ENCODE results near the gene MPP4. TPM values are rescaled to one million over a fixed set of nuclear protein-coding genes. Genes with fewer than 3 reads are reported as not detected.

MPP4 gene
- total and polyA plus RNA-seq, 4 donors = 0.02 to 0.25 (median 0.07) TPM; not detected in 1

DNA sequence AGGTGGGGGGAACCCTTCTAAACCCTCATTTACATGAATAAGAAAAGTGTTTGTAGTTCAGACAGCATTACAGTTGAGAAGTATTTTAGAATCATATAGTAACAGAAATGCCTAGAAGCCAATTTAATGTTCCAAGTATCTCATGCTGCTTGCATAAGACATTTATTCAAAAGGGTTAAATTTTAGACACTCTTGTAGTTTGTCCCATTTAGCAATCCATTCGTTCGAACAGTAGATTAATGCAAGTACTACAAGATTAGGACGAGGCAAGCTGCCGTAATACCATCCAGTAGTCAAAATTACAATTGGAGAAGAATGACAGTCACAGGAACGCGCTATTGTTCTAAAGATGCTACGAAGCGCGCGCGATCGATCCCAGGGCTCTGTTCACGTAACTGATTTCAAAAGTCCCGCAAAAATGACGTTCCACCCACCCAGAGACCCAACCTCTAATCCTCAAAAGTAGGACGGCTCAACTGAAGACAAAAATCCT, 56.3 kb downstream of the MPP4 start:
- peak; percentile 17 for TF ChIP-seq YY1 (IDR thresholded peaks at IDR 0.05)
- TF ChIP-seq FOXA2 (IDR thresholded peaks at IDR 0.05) = no peak
- DNase-seq (ENCODE audit: low spot score) = no peak
- Histone ChIP-seq H3K9ac (ENCODE audit: low read depth in 1 of 2, low read length in 2 of 2) (peak overlapping the region; percentile 83 to 88), H3K4me1 (ENCODE audit: control insufficient read depth in 4 of 4, insufficient read depth in 4 of 4, low read length in 3 of 4) (peaks cover 2 to 9% (median 6%) of the 10 kb centered on the region in 4 donors), H3K9me3 (ENCODE audit: control insufficient read depth in 4 of 4, low read length in 3 of 4) (no peaks in the 10 kb centered on the region), H3K27me3 (ENCODE audit: control insufficient read depth in 4 of 4, insufficient read depth in 4 of 4, low read length in 3 of 4) (no peaks in the 10 kb centered on the region), H3K4me3 (ENCODE audit: low read depth in 1 of 3, low read length in 3 of 3) (peak overlapping the region; percentile 89 to 99 (median 98)), H3K27ac (ENCODE audit: low read depth in 1 of 2, low read length in 2 of 2) (peak overlapping the region; percentile 73 to 78), H3K36me3 (ENCODE audit: control insufficient read depth in 4 of 4, insufficient read depth in 3 of 4, low read depth in 1 of 4, low read length in 3 of 4) (peaks cover 0 to 1% (median 0%) of the 10 kb centered on the region in 4 donors)
- under 1% methylated on average over 16 of the region's 16 CpGs for WGBS

DNA sequence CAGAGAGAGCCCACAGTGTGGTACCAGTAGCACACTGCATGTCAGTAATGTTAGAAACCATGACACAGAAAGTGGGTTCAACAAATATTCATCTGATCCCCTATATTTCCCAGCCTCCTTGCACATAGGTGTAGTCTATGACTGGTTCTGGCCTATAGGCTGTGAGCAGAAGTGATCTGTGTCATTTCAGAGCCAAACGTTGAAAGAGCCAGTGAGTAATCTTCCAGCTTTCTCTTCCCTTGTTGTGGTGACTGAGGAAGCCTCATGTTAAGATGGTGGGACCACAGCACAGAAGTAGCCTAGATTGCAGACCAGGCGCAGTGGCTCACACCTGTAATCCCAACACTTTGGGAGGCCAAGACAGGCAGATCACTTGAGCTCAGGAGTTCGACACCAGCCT, 59.2 kb downstream of the MPP4 start:
- Histone ChIP-seq H3K36me3 (ENCODE audit: control insufficient read depth in 4 of 4, insufficient read depth in 3 of 4, low read depth in 1 of 4, low read length in 3 of 4) (peaks cover 0 to 1% (median 0%) of the 10 kb centered on the region in 4 donors), H3K27ac (ENCODE audit: low read depth in 1 of 2, low read length in 2 of 2) (no peak overlapping the region), H3K4me3 (ENCODE audit: low read depth in 1 of 3, low read length in 3 of 3) (no peak overlapping the region), H3K4me1 (ENCODE audit: control insufficient read depth in 4 of 4, insufficient read depth in 4 of 4, low read length in 3 of 4) (peaks cover 2 to 9% (median 6%) of the 10 kb centered on the region in 4 donors), H3K9ac (ENCODE audit: low read depth in 1 of 2, low read length in 2 of 2) (no peak overlapping the region), H3K27me3 (ENCODE audit: control insufficient read depth in 4 of 4, insufficient read depth in 4 of 4, low read length in 3 of 4) (no peaks in the 10 kb centered on the region), H3K9me3 (ENCODE audit: control insufficient read depth in 4 of 4, low read length in 3 of 4) (no peaks in the 10 kb centered on the region)
- TF ChIP-seq RAD21 (IDR thresholded peaks at IDR 0.05) (no peak), HNF4G (IDR thresholded peaks at IDR 0.05) (no peak), TAF1 (conservative IDR thresholded peaks at IDR 0.05) (no peak), EGR1 (IDR thresholded peaks at IDR 0.05; ENCODE audit: low read depth in 2 of 2) (no peak), JUND (IDR thresholded peaks at IDR 0.05) (no peak), NR2F2 (IDR thresholded peaks at IDR 0.05) (no peak), FOXA1 (IDR thresholded peaks at IDR 0.05) (no peak), RXRA (IDR thresholded peaks at IDR 0.05) (no peak), SP1 (IDR thresholded peaks at IDR 0.05) (no peak), YY1 (IDR thresholded peaks at IDR 0.05) (no peak), GABPA (IDR thresholded peaks at IDR 0.05 in 1 of 2, conservative IDR thresholded peaks at IDR 0.05 in 1 of 2) (no peak), HNF4A (conservative IDR thresholded peaks at IDR 0.05) (no peak), FOXA2 (IDR thresholded peaks at IDR 0.05) (no peak)
- TF ChIP-seq, protein P1, sequence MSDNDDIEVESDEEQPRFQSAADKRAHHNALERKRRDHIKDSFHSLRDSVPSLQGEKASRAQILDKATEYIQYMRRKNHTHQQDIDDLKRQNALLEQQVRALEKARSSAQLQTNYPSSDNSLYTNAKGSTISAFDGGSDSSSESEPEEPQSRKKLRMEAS (IDR thresholded peaks at IDR 0.05) = no peak
- TF ChIP-seq, protein P2, sequence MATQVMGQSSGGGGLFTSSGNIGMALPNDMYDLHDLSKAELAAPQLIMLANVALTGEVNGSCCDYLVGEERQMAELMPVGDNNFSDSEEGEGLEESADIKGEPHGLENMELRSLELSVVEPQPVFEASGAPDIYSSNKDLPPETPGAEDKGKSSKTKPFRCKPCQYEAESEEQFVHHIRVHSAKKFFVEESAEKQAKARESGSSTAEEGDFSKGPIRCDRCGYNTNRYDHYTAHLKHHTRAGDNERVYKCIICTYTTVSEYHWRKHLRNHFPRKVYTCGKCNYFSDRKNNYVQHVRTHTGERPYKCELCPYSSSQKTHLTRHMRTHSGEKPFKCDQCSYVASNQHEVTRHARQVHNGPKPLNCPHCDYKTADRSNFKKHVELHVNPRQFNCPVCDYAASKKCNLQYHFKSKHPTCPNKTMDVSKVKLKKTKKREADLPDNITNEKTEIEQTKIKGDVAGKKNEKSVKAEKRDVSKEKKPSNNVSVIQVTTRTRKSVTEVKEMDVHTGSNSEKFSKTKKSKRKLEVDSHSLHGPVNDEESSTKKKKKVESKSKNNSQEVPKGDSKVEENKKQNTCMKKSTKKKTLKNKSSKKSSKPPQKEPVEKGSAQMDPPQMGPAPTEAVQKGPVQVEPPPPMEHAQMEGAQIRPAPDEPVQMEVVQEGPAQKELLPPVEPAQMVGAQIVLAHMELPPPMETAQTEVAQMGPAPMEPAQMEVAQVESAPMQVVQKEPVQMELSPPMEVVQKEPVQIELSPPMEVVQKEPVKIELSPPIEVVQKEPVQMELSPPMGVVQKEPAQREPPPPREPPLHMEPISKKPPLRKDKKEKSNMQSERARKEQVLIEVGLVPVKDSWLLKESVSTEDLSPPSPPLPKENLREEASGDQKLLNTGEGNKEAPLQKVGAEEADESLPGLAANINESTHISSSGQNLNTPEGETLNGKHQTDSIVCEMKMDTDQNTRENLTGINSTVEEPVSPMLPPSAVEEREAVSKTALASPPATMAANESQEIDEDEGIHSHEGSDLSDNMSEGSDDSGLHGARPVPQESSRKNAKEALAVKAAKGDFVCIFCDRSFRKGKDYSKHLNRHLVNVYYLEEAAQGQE (IDR thresholded peaks at IDR 0.05) = no peak
- TF ChIP-seq, protein P3, sequence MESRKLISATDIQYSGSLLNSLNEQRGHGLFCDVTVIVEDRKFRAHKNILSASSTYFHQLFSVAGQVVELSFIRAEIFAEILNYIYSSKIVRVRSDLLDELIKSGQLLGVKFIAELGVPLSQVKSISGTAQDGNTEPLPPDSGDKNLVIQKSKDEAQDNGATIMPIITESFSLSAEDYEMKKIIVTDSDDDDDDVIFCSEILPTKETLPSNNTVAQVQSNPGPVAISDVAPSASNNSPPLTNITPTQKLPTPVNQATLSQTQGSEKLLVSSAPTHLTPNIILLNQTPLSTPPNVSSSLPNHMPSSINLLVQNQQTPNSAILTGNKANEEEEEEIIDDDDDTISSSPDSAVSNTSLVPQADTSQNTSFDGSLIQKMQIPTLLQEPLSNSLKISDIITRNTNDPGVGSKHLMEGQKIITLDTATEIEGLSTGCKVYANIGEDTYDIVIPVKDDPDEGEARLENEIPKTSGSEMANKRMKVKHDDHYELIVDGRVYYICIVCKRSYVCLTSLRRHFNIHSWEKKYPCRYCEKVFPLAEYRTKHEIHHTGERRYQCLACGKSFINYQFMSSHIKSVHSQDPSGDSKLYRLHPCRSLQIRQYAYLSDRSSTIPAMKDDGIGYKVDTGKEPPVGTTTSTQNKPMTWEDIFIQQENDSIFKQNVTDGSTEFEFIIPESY (IDR thresholded peaks at IDR 0.05) = no peak
- TF ChIP-seq, protein P4, sequence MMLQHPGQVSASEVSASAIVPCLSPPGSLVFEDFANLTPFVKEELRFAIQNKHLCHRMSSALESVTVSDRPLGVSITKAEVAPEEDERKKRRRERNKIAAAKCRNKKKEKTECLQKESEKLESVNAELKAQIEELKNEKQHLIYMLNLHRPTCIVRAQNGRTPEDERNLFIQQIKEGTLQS (IDR thresholded peaks at IDR 0.05) = no peak
- DNase-seq (ENCODE audit: low spot score) = no peak
- WGBS = 88% methylated on average over 3 of the region's 3 CpGs

All from liver (tissue), 9 donors.